Prostate gland (tissue), 2 donors: Measurements from ENCODE around the gene TPST2.

Source experiments
- POLR2A ChIP-seq: fragments of 450-650 bp; IDR thresholded peaks from one replicate; pipeline ENCODE4 v1.6.1; 2016; ENCODE audit warnings: antibody characterized with exemption, mild to moderate bottlenecking
- TF ChIP-seq, protein P1 (sequence below), 4 experiments: fragments of 200-600 bp in 2 of 4; fragments of 450-650 bp in 2 of 4; sonication (generic) in 2 of 4; IDR thresholded peaks; 1 replicate in 3 of 4; 2 replicates in 1 of 4; pipeline ENCODE4 v1.5.1; 2016 to 2019; ENCODE audit warnings: antibody characterized with exemption in 4 of 4, mild to moderate bottlenecking in 2 of 4, moderate library complexity in 2 of 4

DNA sequence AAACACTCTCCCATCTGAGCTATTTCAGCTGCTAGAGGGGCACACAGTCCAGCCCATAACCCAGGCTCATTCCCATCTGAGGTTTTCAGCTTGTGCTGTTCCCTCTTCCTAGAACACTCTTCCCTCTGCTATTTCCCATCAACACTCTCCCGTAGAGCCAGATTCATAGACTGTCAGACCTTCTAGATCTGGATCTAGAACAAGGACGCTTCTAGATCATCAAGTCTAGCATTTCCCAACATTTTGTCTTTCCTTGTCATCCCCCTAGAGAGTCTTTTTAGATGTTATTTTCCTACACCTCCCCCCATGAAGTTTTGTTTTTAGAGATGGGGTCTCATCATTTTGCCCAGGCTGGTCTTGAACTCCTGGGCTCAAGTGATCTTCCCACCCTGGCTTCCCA lies 45.2 kb upstream of the TPST2 start:
- TF ChIP-seq, protein P1, sequence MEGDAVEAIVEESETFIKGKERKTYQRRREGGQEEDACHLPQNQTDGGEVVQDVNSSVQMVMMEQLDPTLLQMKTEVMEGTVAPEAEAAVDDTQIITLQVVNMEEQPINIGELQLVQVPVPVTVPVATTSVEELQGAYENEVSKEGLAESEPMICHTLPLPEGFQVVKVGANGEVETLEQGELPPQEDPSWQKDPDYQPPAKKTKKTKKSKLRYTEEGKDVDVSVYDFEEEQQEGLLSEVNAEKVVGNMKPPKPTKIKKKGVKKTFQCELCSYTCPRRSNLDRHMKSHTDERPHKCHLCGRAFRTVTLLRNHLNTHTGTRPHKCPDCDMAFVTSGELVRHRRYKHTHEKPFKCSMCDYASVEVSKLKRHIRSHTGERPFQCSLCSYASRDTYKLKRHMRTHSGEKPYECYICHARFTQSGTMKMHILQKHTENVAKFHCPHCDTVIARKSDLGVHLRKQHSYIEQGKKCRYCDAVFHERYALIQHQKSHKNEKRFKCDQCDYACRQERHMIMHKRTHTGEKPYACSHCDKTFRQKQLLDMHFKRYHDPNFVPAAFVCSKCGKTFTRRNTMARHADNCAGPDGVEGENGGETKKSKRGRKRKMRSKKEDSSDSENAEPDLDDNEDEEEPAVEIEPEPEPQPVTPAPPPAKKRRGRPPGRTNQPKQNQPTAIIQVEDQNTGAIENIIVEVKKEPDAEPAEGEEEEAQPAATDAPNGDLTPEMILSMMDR (IDR thresholded peaks at IDR 0.05) = no peak
- TF ChIP-seq POLR2A = no peak
